CD4-positive, alpha-beta T cell treated with Interleukin-12 subunit alpha and Interleukin-12 subunit beta, for 1 hour (primary cell): Measurements from ENCODE around the gene KDM4C.

Experiments
- DNase-seq: peaks from one replicate; pipeline ENCODE4 v3.0.0-alpha.2; 2020

Gene KDM4C

GRCh38 chr9:7148243-7148765 is 390.5 kb downstream of the KDM4C start:
- no peak for DNase-seq

GRCh38 chr9:7149258-7149657 is 391.5 kb downstream of the KDM4C start:
- DNase-seq: no peak

- DNase-seq: peak; percentile 32
Observed at GRCh38 chr9:7150153-7150890, 392.5 kb downstream of the KDM4C start.

- DNase-seq: no peak
Observed at GRCh38 chr9:7153134-7153533, 395.4 kb downstream of the KDM4C start.

- no peak for DNase-seq
Observed at GRCh38 chr9:7153566-7153965, 395.8 kb downstream of the KDM4C start.

- no peak for DNase-seq
Observed at GRCh38 chr9:7154003-7154619, 396.3 kb downstream of the KDM4C start.

GRCh38 chr9:7154650-7155049 is 396.9 kb downstream of the KDM4C start:
- no peak for DNase-seq

GRCh38 chr9:7161469-7161868 is 403.7 kb downstream of the KDM4C start:
- no peak for DNase-seq

- DNase-seq: no peak
Observed at GRCh38 chr9:7163932-7164331, 406.2 kb downstream of the KDM4C start.

- DNase-seq: no peak
Observed at GRCh38 chr9:7164440-7165330, 406.9 kb downstream of the KDM4C start.

GRCh38 chr9:7165331-7165975 is 407.7 kb downstream of the KDM4C start:
- no peak for DNase-seq

- no peak for DNase-seq
Observed at GRCh38 chr9:7166074-7166473, 408.3 kb downstream of the KDM4C start.

GRCh38 chr9:7169717-7170389 is 412.1 kb downstream of the KDM4C start:
- no peak for DNase-seq

- no peak for DNase-seq
Observed at GRCh38 chr9:7171396-7172153, 413.8 kb downstream of the KDM4C start.

GRCh38 chr9:7172154-7173115 is 414.7 kb downstream of the KDM4C start:
- no peak for DNase-seq

- no peak for DNase-seq
Observed at GRCh38 chr9:7173139-7173538, 415.4 kb downstream of the KDM4C start.

GRCh38 chr9:7174301-7174700 is 416.5 kb downstream of the KDM4C start:
- DNase-seq: no peak

- no peak for DNase-seq
Observed at GRCh38 chr9:7174884-7175283, 417.1 kb downstream of the KDM4C start.

GRCh38 chr9:7176561-7176960 is 418.8 kb downstream of the KDM4C start:
- DNase-seq: no peak

GRCh38 chr9:7177383-7177782 is 419.6 kb downstream of the KDM4C start:
- DNase-seq: no peak
